Choroid plexus epithelial cell (primary cell): ENCODE results near the gene PIK3R1.

Experiments used
- DNase-seq: peaks from one replicate; pipeline ENCODE4 v3.0.0-alpha.2; 2010; ENCODE audit warnings: low read depth
- H3K4me3 ChIP-seq: 2 replicates; pipeline ENCODE4 v1.5.1; 2011; ENCODE audit warnings: low read depth, mild to moderate bottlenecking, control low read depth, low read length, moderate library complexity
- TF ChIP-seq, protein P1 (sequence below): conservative IDR thresholded peaks from 2 replicates; pipeline ENCODE4 v1.5.1; 2011; ENCODE audit warnings: low read depth, mild to moderate bottlenecking, control low read depth, inconsistent platforms, low read length, moderate library complexity

Gene PIK3R1

DNA sequence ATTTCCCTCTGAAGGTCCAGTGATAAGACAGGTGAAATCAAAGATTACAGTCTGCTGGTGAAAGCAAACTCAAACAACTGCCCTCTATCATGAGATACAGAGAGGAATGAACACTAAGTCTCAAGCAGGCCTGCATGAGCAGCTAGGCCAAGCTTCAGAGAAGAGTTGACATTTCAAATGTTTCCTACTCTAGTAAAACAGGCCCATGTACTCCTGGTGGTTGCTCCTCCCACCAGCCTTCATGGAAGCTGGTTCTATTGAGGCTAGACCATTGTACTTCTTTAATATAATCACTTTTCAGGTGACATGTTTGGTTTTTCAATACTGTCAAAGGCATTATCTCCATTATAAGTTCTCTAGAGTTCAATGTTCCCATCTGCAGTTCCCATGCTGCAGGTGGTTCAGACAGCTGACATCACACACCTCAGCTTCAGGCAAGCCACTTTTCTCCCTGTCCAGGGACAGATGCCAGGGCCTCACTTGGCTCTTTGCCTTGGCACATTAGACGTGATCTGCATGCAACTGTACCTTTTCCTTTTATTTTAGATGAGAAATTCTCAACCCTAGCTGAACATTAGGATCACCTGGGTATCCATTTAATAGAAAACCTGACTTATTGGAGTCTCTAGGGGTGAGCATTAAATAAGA is 89.8 kb downstream of the PIK3R1 start:
- no peak for DNase-seq
- TF ChIP-seq, protein P1, sequence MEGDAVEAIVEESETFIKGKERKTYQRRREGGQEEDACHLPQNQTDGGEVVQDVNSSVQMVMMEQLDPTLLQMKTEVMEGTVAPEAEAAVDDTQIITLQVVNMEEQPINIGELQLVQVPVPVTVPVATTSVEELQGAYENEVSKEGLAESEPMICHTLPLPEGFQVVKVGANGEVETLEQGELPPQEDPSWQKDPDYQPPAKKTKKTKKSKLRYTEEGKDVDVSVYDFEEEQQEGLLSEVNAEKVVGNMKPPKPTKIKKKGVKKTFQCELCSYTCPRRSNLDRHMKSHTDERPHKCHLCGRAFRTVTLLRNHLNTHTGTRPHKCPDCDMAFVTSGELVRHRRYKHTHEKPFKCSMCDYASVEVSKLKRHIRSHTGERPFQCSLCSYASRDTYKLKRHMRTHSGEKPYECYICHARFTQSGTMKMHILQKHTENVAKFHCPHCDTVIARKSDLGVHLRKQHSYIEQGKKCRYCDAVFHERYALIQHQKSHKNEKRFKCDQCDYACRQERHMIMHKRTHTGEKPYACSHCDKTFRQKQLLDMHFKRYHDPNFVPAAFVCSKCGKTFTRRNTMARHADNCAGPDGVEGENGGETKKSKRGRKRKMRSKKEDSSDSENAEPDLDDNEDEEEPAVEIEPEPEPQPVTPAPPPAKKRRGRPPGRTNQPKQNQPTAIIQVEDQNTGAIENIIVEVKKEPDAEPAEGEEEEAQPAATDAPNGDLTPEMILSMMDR, result no peak
- H3K4me3 ChIP-seq, result no peak overlapping the region

GRCh38 chr5:68306361-68307014 is 90.9 kb downstream of the PIK3R1 start:
- DNase-seq, result no peak
- TF ChIP-seq, protein P1, result no peak
- H3K4me3 ChIP-seq, result no peak overlapping the region

- TF ChIP-seq, protein P1, result no peak
- no peak for DNase-seq
- no peak overlapping the region for H3K4me3 ChIP-seq
Observed at GRCh38 chr5:68313336-68313735, 97.8 kb downstream of the PIK3R1 start.

- no peak for DNase-seq
- TF ChIP-seq, protein P1, result no peak
- H3K4me3 ChIP-seq, result no peak overlapping the region
Observed at GRCh38 chr5:68314465-68314864, 98.9 kb downstream of the PIK3R1 start.

- TF ChIP-seq, protein P1, result no peak
- H3K4me3 ChIP-seq, result no peak overlapping the region
- no peak for DNase-seq
Observed at GRCh38 chr5:68315679-68316271, 100.2 kb downstream of the PIK3R1 start.

GRCh38 chr5:68316469-68316868 is 100.9 kb downstream of the PIK3R1 start:
- DNase-seq, result no peak
- TF ChIP-seq, protein P1, result no peak
- no peak overlapping the region for H3K4me3 ChIP-seq

- TF ChIP-seq, protein P1, result no peak
- no peak for DNase-seq
- no peak overlapping the region for H3K4me3 ChIP-seq
Observed at GRCh38 chr5:68317646-68318045, 102.1 kb downstream of the PIK3R1 start.
